H9 (cell line): ENCODE data around the gene METRN. TPM values are rescaled to one million over a fixed set of nuclear protein-coding genes. Genes with fewer than 3 reads are reported as not detected.
A peak's percentile ranks its signal among the peaks of the same experiment; 100 is the strongest.

Experiments
- DNase-seq: peaks from one replicate; pipeline ENCODE4 v3.0.0-alpha.2; 2017
- H2AFZ ChIP-seq: one replicate; pipeline ENCODE4 v1.6.1; 2013; ENCODE audit warnings: mild to moderate bottlenecking, low read length, control low read depth, moderate library complexity
- H2AK5ac ChIP-seq: 2 replicates; pipeline ENCODE4 v1.6.1; 2013; ENCODE audit warnings: low read length, control low read depth, mixed read lengths; ENCODE audit not compliant: insufficient read length
- H2BK120ac ChIP-seq: one replicate; pipeline ENCODE4 v1.6.1; 2013; ENCODE audit warnings: low read depth, mild to moderate bottlenecking, low read length, control low read depth, inconsistent platforms; ENCODE audit not compliant: poor library complexity, severe bottlenecking
- H2BK12ac ChIP-seq: 2 replicates; pipeline ENCODE4 v1.6.1; 2013; ENCODE audit warnings: low read length, control low read depth, mixed read lengths, low read depth; ENCODE audit not compliant: insufficient read length
- H2BK15ac ChIP-seq: 2 replicates; pipeline ENCODE4 v1.6.1; 2013; ENCODE audit warnings: low read depth, low read length, control low read depth
- H2BK20ac ChIP-seq: one replicate; pipeline ENCODE4 v1.6.1; 2013; ENCODE audit warnings: low read depth, mild to moderate bottlenecking, low read length, control low read depth, inconsistent platforms; ENCODE audit not compliant: poor library complexity, severe bottlenecking
- H2BK5ac ChIP-seq: 2 replicates; pipeline ENCODE4 v1.6.1; 2013; ENCODE audit warnings: low read length, control low read depth, mixed read lengths; ENCODE audit not compliant: insufficient read length
- H3K14ac ChIP-seq: 2 replicates; pipeline ENCODE4 v1.6.1; 2013; ENCODE audit warnings: low read length, control low read depth; ENCODE audit not compliant: insufficient read depth
- H3K18ac ChIP-seq: 2 replicates; pipeline ENCODE4 v1.6.1; 2013; ENCODE audit warnings: low read depth, mild to moderate bottlenecking, mixed read lengths, low read length, control low read depth; ENCODE audit not compliant: insufficient read length
- H3K23ac ChIP-seq: 2 replicates; pipeline ENCODE4 v1.6.1; 2013; ENCODE audit warnings: low read length, control low read depth, mixed read lengths, low read depth; ENCODE audit not compliant: insufficient read length
- H3K23me2 ChIP-seq: 2 replicates; pipeline ENCODE4 v1.6.1; 2013; ENCODE audit warnings: low read depth, mild to moderate bottlenecking, mixed read lengths, low read length, control low read depth; ENCODE audit not compliant: insufficient read length, poor library complexity, severe bottlenecking
- H3K27ac ChIP-seq: 2 replicates; pipeline ENCODE4 v1.5.1; 2013; ENCODE audit warnings: low read length, control low read depth, mixed read lengths, low read depth; ENCODE audit not compliant: insufficient read length
- H3K27me3 ChIP-seq: 2 replicates; pipeline ENCODE4 v1.6.1; 2013; ENCODE audit warnings: low read length, control low read depth, inconsistent platforms; ENCODE audit not compliant: insufficient read depth
- H3K4ac ChIP-seq: 2 replicates; pipeline ENCODE4 v1.6.1; 2013; ENCODE audit warnings: low read depth, mild to moderate bottlenecking, control low read depth, inconsistent platforms, low read length, moderate library complexity
- H3K4me1 ChIP-seq: 2 replicates; pipeline ENCODE4 v1.6.1; 2013; ENCODE audit warnings: low read length, control low read depth, inconsistent platforms; ENCODE audit not compliant: insufficient read depth
- H3K4me2 ChIP-seq: 2 replicates; pipeline ENCODE4 v1.6.1; 2013; ENCODE audit warnings: low read length, control low read depth, mixed read lengths; ENCODE audit not compliant: insufficient read length, insufficient read depth
- H3K56ac ChIP-seq: 2 replicates; pipeline ENCODE4 v1.6.1; 2013; ENCODE audit warnings: low read depth, mild to moderate bottlenecking, mixed read lengths, low read length, control low read depth; ENCODE audit not compliant: insufficient read length
- H3K79me1 ChIP-seq: 2 replicates; pipeline ENCODE4 v1.6.1; 2013; ENCODE audit warnings: low read depth, mild to moderate bottlenecking, moderate library complexity, low read length, control low read depth, inconsistent platforms; ENCODE audit not compliant: insufficient read depth, poor library complexity, severe bottlenecking
- H3K79me2 ChIP-seq: 2 replicates; pipeline ENCODE4 v1.6.1; 2013; ENCODE audit warnings: low read length, control low read depth, inconsistent platforms; ENCODE audit not compliant: insufficient read depth
- H3K9ac ChIP-seq: 2 replicates; pipeline ENCODE4 v1.6.1; 2013; ENCODE audit warnings: low read length, control low read depth, mixed read lengths; ENCODE audit not compliant: insufficient read length; ENCODE audit errors: extremely low read depth
- H3K9me3 ChIP-seq: one replicate; pipeline ENCODE4 v1.6.1; 2013; ENCODE audit warnings: low read depth, low read length, inconsistent platforms; ENCODE audit not compliant: control insufficient read depth
- H3T11ph ChIP-seq: one replicate; pipeline ENCODE4 v1.6.1; 2013; ENCODE audit warnings: mild to moderate bottlenecking, low read length, control low read depth, inconsistent platforms
- H4K20me1 ChIP-seq: one replicate; pipeline ENCODE4 v1.6.1; 2013; ENCODE audit not compliant: control insufficient read depth, insufficient read length, insufficient read depth
- H4K5ac ChIP-seq: 2 replicates; pipeline ENCODE4 v1.6.1; 2013; ENCODE audit warnings: low read depth, mild to moderate bottlenecking, mixed read lengths, low read length, control low read depth; ENCODE audit not compliant: insufficient read length
- H4K8ac ChIP-seq: replicated peaks from 2 replicates; pipeline ENCODE4 v1.6.1; 2013; ENCODE audit warnings: low read length, control low read depth, mixed read lengths, low read depth; ENCODE audit not compliant: insufficient read length
- H4K91ac ChIP-seq: 2 replicates; pipeline ENCODE4 v1.6.1; 2013; ENCODE audit warnings: low read depth, mild to moderate bottlenecking, moderate library complexity, mixed read lengths, low read length, control low read depth; ENCODE audit not compliant: insufficient read length
- H3K27ac Mint-ChIP-seq, 3 experiments: 2 replicates in 2 of 3; 3 replicates in 1 of 3; pipeline ENCODE4 v1.8.0; 2020 to 2021; ENCODE audit warnings: mixed read lengths in 3 of 3, mild to moderate bottlenecking in 1 of 3, moderate library complexity in 1 of 3
- H3K27me3 Mint-ChIP-seq: 2 replicates; pipeline ENCODE4 v1.8.0; 2021; ENCODE audit warnings: low read depth, mild to moderate bottlenecking, moderate library complexity, mixed read lengths
- H3K36me3 Mint-ChIP-seq, 3 experiments: 2 replicates in 2 of 3; 3 replicates in 1 of 3; pipeline ENCODE4 v1.8.0; 2020 to 2021; ENCODE audit warnings: low read depth in 3 of 3, mixed read lengths in 3 of 3; ENCODE audit not compliant: insufficient read depth in 1 of 3
- H3K4me1 Mint-ChIP-seq, 2 experiments: 2 replicates each; pipeline ENCODE4 v1.8.0; 2020; ENCODE audit warnings: mixed read lengths in 2 of 2
- H3K4me3 Mint-ChIP-seq, 2 experiments: 2 replicates in 1 of 2; 3 replicates in 1 of 2; pipeline ENCODE4 v1.8.0; 2020 to 2021; ENCODE audit warnings: mild to moderate bottlenecking in 2 of 2, mixed read lengths in 2 of 2, moderate library complexity in 1 of 2
- H3K9me3 Mint-ChIP-seq, 2 experiments: 2 replicates in 1 of 2; 3 replicates in 1 of 2; pipeline ENCODE4 v1.8.0; 2020; ENCODE audit warnings: mild to moderate bottlenecking in 2 of 2, mixed read lengths in 2 of 2, moderate library complexity in 1 of 2
- CTCF ChIP-seq: fragments of 200-600 bp; sonication (generic); conservative IDR thresholded peaks from 3 replicates; pipeline ENCODE4 v1.8.0; 2021; ENCODE audit warnings: antibody characterized with exemption, mild to moderate bottlenecking
- WGBS: extraction: QIAGEN DNeasy Blood & Tissue Kit; methylation state at CpG from one replicate; pipeline ENCODE4 v1.1.7; 2013; ENCODE audit warnings: missing lambda C conversion rate, low lambda C conversion rate, mixed read lengths; ENCODE audit not compliant: insufficient read length; ENCODE audit errors: extremely low coverage; 5-methylcytosine and 5-hydroxymethylcytosine counted together
- total RNA-seq: library from RNA; stranded (reverse); gene quantifications from 2 replicates; pipeline ENCODE4 v1.2.1, GENCODE V29; 2021

Gene METRN
- total RNA-seq, 1 experiment from 2014 or later: 26.2 TPM

GRCh38 chr16:740764-741505 is 26.0 kb downstream of the METRN start, which contains the start of gene CIAO3:
TSS of gene CIAO3 (minus strand) at chr16:740997. CDS start at chr16:740985, 12 bp downstream.
- Histone ChIP-seq H3K56ac (no peak within 1 kb of the TSS), H3K23ac (no peak within 1 kb of the TSS), H3K23me2 (peaks cover 10% of the 10 kb centered on the region), H2BK12ac (no peak within 1 kb of the TSS), H4K5ac (no peak within 1 kb of the TSS), H2BK120ac (no peak within 1 kb of the TSS), H3K9me3 (no peaks in the 10 kb centered on the region), H3K9ac (peak within 1 kb of the TSS; percentile 41), H3K4ac (no peak within 1 kb of the TSS), H3K79me2 (no peaks in the 10 kb centered on the region), H2BK5ac (no peak within 1 kb of the TSS), H4K91ac (no peak within 1 kb of the TSS), H3K4me1 (peaks cover 2% of the 10 kb centered on the region; the same call in 1 of the 2 replicates), H3K27ac (no peak within 1 kb of the TSS), H3K79me1 (no peaks in the 10 kb centered on the region), H2AFZ (no peak within 1 kb of the TSS), H3K18ac (peak within 1 kb of the TSS; percentile 52), H3T11ph (no peak within 1 kb of the TSS), H2BK15ac (no peak within 1 kb of the TSS), H4K20me1 (no peaks in the 10 kb centered on the region), H3K4me2 (peak within 1 kb of the TSS; percentile 55), H4K8ac (no peak within 1 kb of the TSS), H2AK5ac (no peak within 1 kb of the TSS), H3K27me3 (no peaks in the 10 kb centered on the region), H3K14ac (peak within 1 kb of the TSS; percentile 90), H2BK20ac (no peak within 1 kb of the TSS)
- no peaks in the 10 kb centered on the region for H3K27me3 Mint-ChIP-seq
- peaks cover 9 to 14% of the 10 kb centered on the region in 2 experiments for H3K4me1 Mint-ChIP-seq
- peak within 1 kb of the TSS; percentile 75 to 92 for H3K4me3 Mint-ChIP-seq
- no peaks in the 10 kb centered on the region for H3K9me3 Mint-ChIP-seq
- peak; percentile 91 for DNase-seq
- TF ChIP-seq CTCF: peak; percentile 97
- no CpG with 5 or more reads among the region's 79 CpGs for WGBS
- peak within 1 kb of the TSS in 1 of 3 experiments; percentile 88; a peak in 1 of 7 replicates for H3K27ac Mint-ChIP-seq
- H3K36me3 Mint-ChIP-seq: peaks cover 2 to 17% (median 15%) of the 10 kb centered on the region in 3 experiments; a peak in 5 of 7 replicates
